K562 (cell line): ENCODE results near the gene DESI1. TPM values are rescaled to one million over a fixed set of nuclear protein-coding genes. Genes with fewer than 3 reads are reported as not detected.

Experiments used
- ARID2 ChIP-seq: fragments of 450-650 bp; IDR thresholded peaks from 2 replicates; pipeline ENCODE4 v1.6.1; 2017; ENCODE audit warnings: antibody characterized with exemption, mild to moderate bottlenecking
- DPF2 ChIP-seq: fragments of 450-650 bp; IDR thresholded peaks from 2 replicates; pipeline ENCODE4 v1.6.1; 2016
- FIP1L1 ChIP-seq: fragments of 200-400 bp; formaldehyde crosslinking; IDR thresholded peaks from 2 replicates; pipeline ENCODE4 v1.6.1; 2018; ENCODE audit warnings: mild to moderate bottlenecking, low read depth, low read length; ENCODE audit not compliant: poor library complexity, severe bottlenecking
- LCOR ChIP-seq: sonication (generic); formaldehyde crosslinking; IDR thresholded peaks from 2 replicates; pipeline ENCODE4 v1.8.0; 2022; ENCODE audit warnings: mild to moderate bottlenecking, missing genetic modification reagents
- NUFIP1 ChIP-seq: fragments of 450-650 bp; IDR thresholded peaks from 2 replicates; pipeline ENCODE4 v1.6.1; 2018; ENCODE audit not compliant: partially characterized antibody
- RBM25 ChIP-seq: fragments of 200-400 bp; formaldehyde crosslinking; IDR thresholded peaks from 2 replicates; pipeline ENCODE4 v1.6.1; 2018; ENCODE audit warnings: low read length, low read depth, moderate library complexity; ENCODE audit not compliant: severe bottlenecking
- ZBTB7A ChIP-seq: IDR thresholded peaks from 2 replicates; pipeline ENCODE4 v1.6.1; 2011; ENCODE audit warnings: low read depth, mild to moderate bottlenecking, low read length, moderate library complexity, borderline replicate concordance; ENCODE audit not compliant: control insufficient read depth
- ZFX ChIP-seq: sonication (generic); formaldehyde crosslinking; IDR thresholded peaks from 2 replicates; pipeline ENCODE4 v1.8.0; 2022; ENCODE audit warnings: mild to moderate bottlenecking, missing genetic modification reagents, moderate library complexity
- ZNF384 ChIP-seq: IDR thresholded peaks from 2 replicates; pipeline ENCODE4 v1.6.1; 2012; ENCODE audit warnings: low read depth, low read length, improper control_type of control experiment
- ZNF717 ChIP-seq: fragments of 250-450 bp; sonication (Bioruptor Pico); IDR thresholded peaks from 2 replicates; pipeline ENCODE4 v1.5.0; 2021
- polyA plus RNA-seq, 8 experiments: library from polyadenylated mRNA; depleted of rRNA in 4 of 8; stranded (reverse) in 5 of 8; unstranded in 3 of 8; fragments of >200 nt; fragmentation: Nextera tagmentation in 2 of 8; fragmentation: Illumina TruSeq in 1 of 8; extraction: Ambion mirVana in 2 of 8; extraction: Trizol in 1 of 8; gene quantifications; 2 replicates each; pipeline versions ENCODE4 v1.2.1 to v1.2.3, GENCODE V29; 2011 to 2014; ENCODE audit warnings: inconsistent platforms in 1 of 8, missing spikeins in 1 of 8
- total RNA-seq, 7 experiments: library from RNA; depleted of rRNA in 6 of 7; stranded (reverse); fragments of >200 nt in 6 of 7; fragmentation: Illumina TruSeq in 2 of 7; extraction: Trizol in 2 of 7; gene quantifications; 2 replicates each; pipeline versions ENCODE4 v1.2.1 to v1.2.3, GENCODE V29; 2011 to 2021; ENCODE audit warnings: low replicate concordance in 1 of 7
- TF ChIP-seq, protein P1 (sequence below): fragments of 250-450 bp; sonication (Bioruptor Pico); IDR thresholded peaks from 2 replicates; pipeline ENCODE4 v1.4.0; 2020
- TF ChIP-seq, protein P2 (sequence below): sonication (generic); formaldehyde crosslinking; IDR thresholded peaks from 2 replicates; pipeline ENCODE4 v1.8.1; 2023; ENCODE audit warnings: mild to moderate bottlenecking, missing genetic modification reagents
- TF ChIP-seq, protein P3 (sequence below): fragments of 250-450 bp; sonication (Bioruptor Pico); IDR thresholded peaks from 2 replicates; pipeline ENCODE4 v1.8.0; 2022; ENCODE audit warnings: moderate library complexity, mild to moderate bottlenecking, inconsistent platforms
- TF ChIP-seq, protein P4 (sequence below): IDR thresholded peaks from 2 replicates; pipeline ENCODE4 v1.6.1; 2014; ENCODE audit warnings: antibody characterized with exemption
- TF ChIP-seq, protein P5 (sequence below), 2 experiments: fragments of 450-650 bp; conservative IDR thresholded peaks; 2 replicates each; pipeline ENCODE4 v1.6.1; 2017; ENCODE audit warnings: mild to moderate bottlenecking in 2 of 2, moderate library complexity in 2 of 2

The DESI1 gene
- total and polyA plus RNA-seq, 9 of the 15 experiments (the other 6 are each of a cell fraction or from before 2014, with no cell fraction given) = 7.2 to 45.9 (median 29.8) TPM

DNA sequence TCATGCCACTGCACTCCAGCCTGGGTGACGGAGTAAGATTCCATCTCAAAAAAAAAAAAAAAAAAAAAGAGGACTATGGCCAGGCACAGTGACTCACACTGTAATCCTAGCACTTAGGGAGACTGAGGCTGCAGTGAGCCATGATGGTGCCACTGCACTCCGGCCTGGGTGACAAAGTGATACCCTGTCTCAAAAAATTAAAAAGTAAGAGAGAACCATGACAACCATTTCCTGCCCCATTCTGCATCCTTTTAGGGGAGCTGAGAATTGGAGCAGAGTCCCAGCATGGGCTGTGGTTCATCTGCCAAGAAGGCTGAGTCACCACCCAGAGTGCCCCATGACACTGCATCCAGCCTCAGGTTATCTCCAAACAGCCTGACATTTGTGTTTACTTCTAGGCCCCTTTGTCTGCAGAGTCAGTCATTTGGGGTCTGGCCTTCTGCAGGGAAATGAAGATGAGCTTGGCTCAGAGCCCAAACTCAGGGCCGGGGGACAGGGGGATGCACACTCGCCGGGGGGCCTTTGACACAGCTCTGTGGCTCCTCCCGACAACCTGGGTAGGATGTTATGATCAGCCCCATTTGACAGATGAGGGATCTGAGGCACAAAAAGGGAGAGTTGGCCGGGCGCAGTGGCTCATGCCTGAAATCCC lies 55.3 kb downstream of the DESI1 start (continued):
- TF ChIP-seq ZNF384 (peak; percentile 72), NUFIP1 (no peak), ZBTB7A (peak; percentile 69), FIP1L1 (no peak), ZNF717 (CRISPR knock-in tag) (no peak), DPF2 (peak; percentile 95), ARID2 (no peak), RBM25 (peak; percentile 40), LCOR (CRISPR knock-in tag) (peak; percentile 75; the same call in 1 of the 2 replicates), ZFX (peak; percentile 53; the same call in 1 of the 2 replicates)
- TF ChIP-seq, protein P1, sequence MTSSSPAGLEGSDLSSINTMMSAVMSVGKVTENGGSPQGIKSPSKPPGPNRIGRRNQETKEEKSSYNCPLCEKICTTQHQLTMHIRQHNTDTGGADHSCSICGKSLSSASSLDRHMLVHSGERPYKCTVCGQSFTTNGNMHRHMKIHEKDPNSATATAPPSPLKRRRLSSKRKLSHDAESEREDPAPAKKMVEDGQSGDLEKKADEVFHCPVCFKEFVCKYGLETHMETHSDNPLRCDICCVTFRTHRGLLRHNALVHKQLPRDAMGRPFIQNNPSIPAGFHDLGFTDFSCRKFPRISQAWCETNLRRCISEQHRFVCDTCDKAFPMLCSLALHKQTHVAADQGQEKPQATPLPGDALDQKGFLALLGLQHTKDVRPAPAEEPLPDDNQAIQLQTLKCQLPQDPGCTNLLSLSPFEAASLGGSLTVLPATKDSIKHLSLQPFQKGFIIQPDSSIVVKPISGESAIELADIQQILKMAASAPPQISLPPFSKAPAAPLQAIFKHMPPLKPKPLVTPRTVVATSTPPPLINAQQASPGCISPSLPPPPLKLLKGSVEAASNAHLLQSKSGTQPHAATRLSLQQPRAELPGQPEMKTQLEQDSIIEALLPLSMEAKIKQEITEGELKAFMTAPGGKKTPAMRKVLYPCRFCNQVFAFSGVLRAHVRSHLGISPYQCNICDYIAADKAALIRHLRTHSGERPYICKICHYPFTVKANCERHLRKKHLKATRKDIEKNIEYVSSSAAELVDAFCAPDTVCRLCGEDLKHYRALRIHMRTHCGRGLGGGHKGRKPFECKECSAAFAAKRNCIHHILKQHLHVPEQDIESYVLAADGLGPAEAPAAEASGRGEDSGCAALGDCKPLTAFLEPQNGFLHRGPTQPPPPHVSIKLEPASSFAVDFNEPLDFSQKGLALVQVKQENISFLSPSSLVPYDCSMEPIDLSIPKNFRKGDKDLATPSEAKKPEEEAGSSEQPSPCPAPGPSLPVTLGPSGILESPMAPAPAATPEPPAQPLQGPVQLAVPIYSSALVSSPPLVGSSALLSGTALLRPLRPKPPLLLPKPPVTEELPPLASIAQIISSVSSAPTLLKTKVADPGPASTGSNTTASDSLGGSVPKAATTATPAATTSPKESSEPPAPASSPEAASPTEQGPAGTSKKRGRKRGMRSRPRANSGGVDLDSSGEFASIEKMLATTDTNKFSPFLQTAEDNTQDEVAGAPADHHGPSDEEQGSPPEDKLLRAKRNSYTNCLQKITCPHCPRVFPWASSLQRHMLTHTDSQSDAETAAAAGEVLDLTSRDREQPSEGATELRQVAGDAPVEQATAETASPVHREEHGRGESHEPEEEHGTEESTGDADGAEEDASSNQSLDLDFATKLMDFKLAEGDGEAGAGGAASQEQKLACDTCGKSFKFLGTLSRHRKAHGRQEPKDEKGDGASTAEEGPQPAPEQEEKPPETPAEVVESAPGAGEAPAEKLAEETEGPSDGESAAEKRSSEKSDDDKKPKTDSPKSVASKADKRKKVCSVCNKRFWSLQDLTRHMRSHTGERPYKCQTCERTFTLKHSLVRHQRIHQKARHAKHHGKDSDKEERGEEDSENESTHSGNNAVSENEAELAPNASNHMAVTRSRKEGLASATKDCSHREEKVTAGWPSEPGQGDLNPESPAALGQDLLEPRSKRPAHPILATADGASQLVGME = no peak
- TF ChIP-seq, protein P2, sequence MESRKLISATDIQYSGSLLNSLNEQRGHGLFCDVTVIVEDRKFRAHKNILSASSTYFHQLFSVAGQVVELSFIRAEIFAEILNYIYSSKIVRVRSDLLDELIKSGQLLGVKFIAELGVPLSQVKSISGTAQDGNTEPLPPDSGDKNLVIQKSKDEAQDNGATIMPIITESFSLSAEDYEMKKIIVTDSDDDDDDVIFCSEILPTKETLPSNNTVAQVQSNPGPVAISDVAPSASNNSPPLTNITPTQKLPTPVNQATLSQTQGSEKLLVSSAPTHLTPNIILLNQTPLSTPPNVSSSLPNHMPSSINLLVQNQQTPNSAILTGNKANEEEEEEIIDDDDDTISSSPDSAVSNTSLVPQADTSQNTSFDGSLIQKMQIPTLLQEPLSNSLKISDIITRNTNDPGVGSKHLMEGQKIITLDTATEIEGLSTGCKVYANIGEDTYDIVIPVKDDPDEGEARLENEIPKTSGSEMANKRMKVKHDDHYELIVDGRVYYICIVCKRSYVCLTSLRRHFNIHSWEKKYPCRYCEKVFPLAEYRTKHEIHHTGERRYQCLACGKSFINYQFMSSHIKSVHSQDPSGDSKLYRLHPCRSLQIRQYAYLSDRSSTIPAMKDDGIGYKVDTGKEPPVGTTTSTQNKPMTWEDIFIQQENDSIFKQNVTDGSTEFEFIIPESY = no peak
- TF ChIP-seq, protein P3, sequence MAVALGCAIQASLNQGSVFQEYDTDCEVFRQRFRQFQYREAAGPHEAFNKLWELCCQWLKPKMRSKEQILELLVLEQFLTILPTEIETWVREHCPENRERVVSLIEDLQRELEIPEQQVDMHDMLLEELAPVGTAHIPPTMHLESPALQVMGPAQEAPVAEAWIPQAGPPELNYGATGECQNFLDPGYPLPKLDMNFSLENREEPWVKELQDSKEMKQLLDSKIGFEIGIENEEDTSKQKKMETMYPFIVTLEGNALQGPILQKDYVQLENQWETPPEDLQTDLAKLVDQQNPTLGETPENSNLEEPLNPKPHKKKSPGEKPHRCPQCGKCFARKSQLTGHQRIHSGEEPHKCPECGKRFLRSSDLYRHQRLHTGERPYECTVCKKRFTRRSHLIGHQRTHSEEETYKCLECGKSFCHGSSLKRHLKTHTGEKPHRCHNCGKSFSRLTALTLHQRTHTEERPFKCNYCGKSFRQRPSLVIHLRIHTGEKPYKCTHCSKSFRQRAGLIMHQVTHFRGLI (CRISPR knock-in tag) = no peak
- TF ChIP-seq, protein P4, sequence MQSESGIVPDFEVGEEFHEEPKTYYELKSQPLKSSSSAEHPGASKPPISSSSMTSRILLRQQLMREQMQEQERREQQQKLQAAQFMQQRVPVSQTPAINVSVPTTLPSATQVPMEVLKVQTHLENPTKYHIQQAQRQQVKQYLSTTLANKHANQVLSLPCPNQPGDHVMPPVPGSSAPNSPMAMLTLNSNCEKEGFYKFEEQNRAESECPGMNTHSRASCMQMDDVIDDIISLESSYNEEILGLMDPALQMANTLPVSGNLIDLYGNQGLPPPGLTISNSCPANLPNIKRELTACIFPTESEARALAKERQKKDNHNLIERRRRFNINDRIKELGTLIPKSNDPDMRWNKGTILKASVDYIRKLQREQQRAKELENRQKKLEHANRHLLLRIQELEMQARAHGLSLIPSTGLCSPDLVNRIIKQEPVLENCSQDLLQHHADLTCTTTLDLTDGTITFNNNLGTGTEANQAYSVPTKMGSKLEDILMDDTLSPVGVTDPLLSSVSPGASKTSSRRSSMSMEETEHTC = peak; percentile 21; the same call in 1 of the 2 replicates
- TF ChIP-seq, protein P5, sequence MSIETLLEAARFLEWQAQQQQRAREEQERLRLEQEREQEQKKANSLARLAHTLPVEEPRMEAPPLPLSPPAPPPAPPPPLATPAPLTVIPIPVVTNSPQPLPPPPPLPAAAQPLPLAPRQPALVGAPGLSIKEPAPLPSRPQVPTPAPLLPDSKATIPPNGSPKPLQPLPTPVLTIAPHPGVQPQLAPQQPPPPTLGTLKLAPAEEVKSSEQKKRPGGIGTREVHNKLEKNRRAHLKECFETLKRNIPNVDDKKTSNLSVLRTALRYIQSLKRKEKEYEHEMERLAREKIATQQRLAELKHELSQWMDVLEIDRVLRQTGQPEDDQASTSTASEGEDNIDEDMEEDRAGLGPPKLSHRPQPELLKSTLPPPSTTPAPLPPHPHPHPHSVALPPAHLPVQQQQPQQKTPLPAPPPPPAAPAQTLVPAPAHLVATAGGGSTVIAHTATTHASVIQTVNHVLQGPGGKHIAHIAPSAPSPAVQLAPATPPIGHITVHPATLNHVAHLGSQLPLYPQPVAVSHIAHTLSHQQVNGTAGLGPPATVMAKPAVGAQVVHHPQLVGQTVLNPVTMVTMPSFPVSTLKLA (conservative IDR thresholded peaks at IDR 0.05) = peak; percentile 30 to 70; a peak in 2 of 4 replicates
